H1 (cell line): ENCODE results near the gene DGKK. TPM values are rescaled to one million over a fixed set of nuclear protein-coding genes. Genes with fewer than 3 reads are reported as not detected.

Source experiments
- CHD1 ChIP-seq: IDR thresholded peaks from 2 replicates; pipeline ENCODE4 v1.6.1; 2012; ENCODE audit warnings: low read depth, low read length, improper control_type of control experiment
- CHD2 ChIP-seq: IDR thresholded peaks from 2 replicates; pipeline ENCODE4 v1.6.1; 2012; ENCODE audit warnings: low read length, improper control_type of control experiment
- CHD7 ChIP-seq: fragments of 300-600 bp; sonication (generic); IDR thresholded peaks from 2 replicates; pipeline ENCODE4 v1.7.1; 2012; ENCODE audit warnings: low read length, moderate library complexity, mild to moderate bottlenecking, inconsistent platforms; ENCODE audit not compliant: insufficient replicate concordance
- SIRT6 ChIP-seq: IDR thresholded peaks from one replicate; pipeline ENCODE4 v1.7.1; 2012; ENCODE audit warnings: low read length, inconsistent platforms
- USF2 ChIP-seq: IDR thresholded peaks from 2 replicates; pipeline ENCODE4 v1.6.1; 2011; ENCODE audit warnings: low read length, improper control_type of control experiment
- polyA plus RNA-seq, 7 experiments: library from polyadenylated mRNA; depleted of rRNA in 3 of 7; stranded (reverse) in 5 of 7; unstranded in 2 of 7; fragments of >200 nt in 5 of 7; fragments of 200-250 nt in 2 of 7; gene quantifications; 1 replicate in 5 of 7; 2 replicates in 1 of 7; 4 replicates in 1 of 7; pipeline versions ENCODE4 v1.2.1 to v1.2.3, GENCODE V29; 2011 to 2013; ENCODE audit warnings: missing spikeins in 2 of 7, mixed read lengths in 2 of 7
- total RNA-seq: library from RNA; stranded (reverse); fragmentation: NEBNext Ultra II Directional; extraction: Animal tissue kit (Norgen Biotek cat#: 25700); gene quantifications from 2 replicates; pipeline ENCODE4 v1.2.1, GENCODE V29; 2021

The DGKK gene
- total and polyA plus RNA-seq, 2 of the 8 experiments (the other 6 are each of a cell fraction or from before 2014, with no cell fraction given) = 4.9 to 19.2 TPM

- TF ChIP-seq CHD7 = no peak
- no peak for TF ChIP-seq SIRT6
- no peak for TF ChIP-seq CHD1
- no peak for TF ChIP-seq CHD2
- TF ChIP-seq USF2 = no peak
Measured at GRCh38 chrX:50386520-50386919, 84.1 kb downstream of the DGKK start (continued).
